Right cardiac atrium (tissue), 5 donors: ENCODE measurements around the gene CLIP2. TPM values are rescaled to one million over a fixed set of nuclear protein-coding genes. Genes with fewer than 3 reads are reported as not detected.
"Not testable (repeated sequence)": the region's sequence is repeated elsewhere in the genome, so short reads cannot be mapped to it uniquely, and the experiment has no call there.

Source experiments
- ATAC-seq, 2 donors: fragments of 200-7000 bp; cut with Tn5 transposase; one replicate each; pipeline versions ENCODE4 v1.8.0 to v1.9.1; 2020; ENCODE audit warnings: moderate library complexity in 2 of 2, mild to moderate bottlenecking in 1 of 2
- DNase-seq, 3 donors: peaks; one replicate each; pipeline ENCODE4 v3.0.0-alpha.2; 2020
- H3K27ac ChIP-seq: one replicate; pipeline ENCODE4 v1.5.1; 2013; ENCODE audit warnings: mild to moderate bottlenecking, low read length, control low read depth, moderate library complexity
- H3K27me3 ChIP-seq: one replicate; pipeline ENCODE4 v1.6.1; 2013; ENCODE audit not compliant: control insufficient read depth, insufficient read depth
- H3K4me1 ChIP-seq: one replicate; pipeline ENCODE4 v1.6.1; 2013; ENCODE audit warnings: low read length; ENCODE audit not compliant: control insufficient read depth, insufficient read depth
- H3K4me3 ChIP-seq: one replicate; pipeline ENCODE4 v1.5.1; 2013; ENCODE audit warnings: low read length, control low read depth
- H3K9me3 ChIP-seq: one replicate; pipeline ENCODE4 v1.6.1; 2013; ENCODE audit warnings: low read length; ENCODE audit not compliant: control insufficient read depth
- WGBS: extraction: QIAGEN DNeasy Blood & Tissue Kit; methylation state at CpG from one replicate; pipeline ENCODE4 v1.1.7; 2013; 5-methylcytosine and 5-hydroxymethylcytosine counted together
- intact Hi-C, 4 donors: fragments of 100-400 bp; cut with DNase I; formaldehyde crosslinking; loops; one replicate each; pipeline versions ENCODE4 v1.11.0 to v1.14.0; 2022 to 2023
- polyA plus RNA-seq: library from polyadenylated mRNA; stranded (reverse); fragments of 200-250 nt; gene quantifications from one replicate; pipeline ENCODE4 v1.2.3, GENCODE V29; 2013
- total RNA-seq, 4 donors: library from RNA; stranded (reverse); fragmentation: NEBNext Ultra II Directional; extraction: Animal tissue kit (Norgen Biotek cat#: 25700); gene quantifications; one replicate each; pipeline ENCODE4 v1.2.1, GENCODE V29; 2021
- donor health status: healthy with polysubstance abuse.
- donor health status: DM: no; HTN: yes; CAD: no.
- donor health status: DM: no; HTN: no; CAD: no.
- donor health status: DM: no; HTN: yes; CAD: no; lungs with severe emphysema.
- donor health status: DM: yes; HTN: yes; CAD: no.

The CLIP2 gene
- total and polyA plus RNA-seq, 5 donors: 6.3 to 9.4 (median 8.7) TPM

DNA sequence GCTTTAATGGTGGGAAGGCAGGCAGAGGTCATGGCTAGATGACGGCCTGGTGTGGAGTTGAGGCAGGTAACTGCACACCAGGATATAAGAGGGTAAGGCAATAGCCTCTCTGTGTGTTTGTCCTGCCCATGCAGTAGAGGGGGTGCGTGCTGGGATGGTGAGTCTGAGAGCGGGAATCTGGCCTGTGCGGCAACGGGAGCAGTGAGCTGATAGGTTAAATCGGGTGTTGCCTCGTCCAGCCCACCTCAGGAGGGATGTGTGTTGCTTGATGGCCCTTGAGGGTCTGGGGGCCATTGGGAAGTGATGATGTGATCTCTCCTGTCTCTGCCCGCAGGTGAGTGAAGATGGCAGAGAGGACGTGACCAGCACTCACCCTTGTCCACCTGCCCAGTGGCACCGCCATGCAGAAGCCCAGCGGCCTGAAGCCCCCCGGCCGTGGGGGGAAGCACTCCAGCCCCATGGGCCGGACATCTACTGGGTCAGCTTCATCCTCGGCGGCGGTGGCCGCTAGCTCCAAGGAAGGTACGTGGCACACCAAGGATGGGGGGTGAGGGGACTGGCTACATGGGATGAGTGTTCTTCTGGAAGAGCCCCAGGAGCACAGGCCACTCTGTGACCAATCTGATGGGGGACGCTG is 28.1 kb downstream of the CLIP2 start:
- Histone ChIP-seq H3K4me3 (no peak overlapping the region), H3K9me3 (no peaks in the 10 kb centered on the region), H3K27me3 (no peaks in the 10 kb centered on the region), H3K27ac (no peak overlapping the region), H3K4me1 (no peaks in the 10 kb centered on the region)
- ATAC-seq (peak in 1 of 2 donors; percentile 16), DNase-seq (no peak)
- WGBS: 95% methylated on average over 20 of the region's 20 CpGs
- intact Hi-C loops: loop anchor here in 1 of 4 donors (10.0 kb wide), 1 partner anchor 58 kb away; no protein-coding TSS in a partner anchor

DNA sequence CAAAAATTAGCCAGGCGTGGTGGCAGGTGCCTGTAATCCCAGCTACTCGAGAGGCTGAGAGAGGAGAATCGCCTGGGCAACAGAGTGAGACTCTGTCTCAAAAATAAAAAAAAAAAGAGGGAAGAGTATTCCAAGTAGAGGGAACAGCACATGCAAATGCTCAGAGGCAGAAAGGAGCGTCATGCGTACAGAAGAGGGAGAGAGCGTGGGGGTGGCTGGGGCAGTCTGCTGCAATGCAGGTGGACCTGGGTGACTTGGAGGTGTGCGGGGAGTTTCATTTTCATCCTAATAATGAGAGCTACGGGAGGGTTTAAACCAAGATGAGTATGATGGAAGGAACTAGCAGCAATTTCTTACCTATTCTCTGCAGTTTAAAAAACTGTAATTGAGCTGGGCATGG is 28.8 kb downstream of the CLIP2 start:
- WGBS: 97% methylated on average over 8 of the region's 8 CpGs
- intact Hi-C loops: loop anchor here in 1 of 4 donors (10.0 kb wide), 1 partner anchor 57 kb away; no protein-coding TSS in a partner anchor
- ATAC-seq: no peak
- H3K4me3 ChIP-seq: no peak overlapping the region
- no peaks in the 10 kb centered on the region for H3K27me3 ChIP-seq
- no peak overlapping the region for H3K27ac ChIP-seq
- no peak for DNase-seq
- H3K4me1 ChIP-seq: no peaks in the 10 kb centered on the region
- no peaks in the 10 kb centered on the region for H3K9me3 ChIP-seq

DNA sequence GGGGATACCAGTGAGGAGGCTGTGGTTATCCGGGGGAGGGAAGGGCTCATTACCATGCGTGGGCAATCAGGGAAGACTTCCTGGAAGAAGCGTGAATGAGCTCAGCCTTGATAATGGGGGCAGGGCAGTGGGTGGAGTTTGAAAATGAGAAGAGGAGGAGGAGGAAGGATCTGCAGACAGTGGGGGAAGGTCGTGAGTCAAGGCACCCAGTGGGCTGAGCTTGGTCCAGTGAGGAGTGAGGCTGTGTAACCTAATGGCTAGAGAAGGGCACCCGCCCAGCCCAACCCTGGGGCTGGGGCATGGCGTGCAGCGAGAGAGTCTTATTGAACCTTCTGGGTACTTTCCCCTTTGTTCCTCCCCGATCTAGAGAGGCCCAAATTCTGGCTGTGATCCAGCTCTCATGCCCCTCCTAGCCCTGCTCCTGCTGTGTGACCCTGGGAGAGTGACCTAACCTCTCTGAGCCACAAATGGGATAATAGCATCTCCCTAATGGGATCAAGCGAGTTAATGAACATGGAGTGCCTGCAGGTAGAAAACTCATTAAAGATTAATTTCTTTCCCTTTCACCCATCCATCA is 31.5 kb downstream of the CLIP2 start:
- H3K4me3 ChIP-seq: no peak overlapping the region
- 74% methylated on average over 9 of the region's 9 CpGs for WGBS
- H3K27ac ChIP-seq: no peak overlapping the region
- DNase-seq (no peak), ATAC-seq (no peak)
- H3K4me1 ChIP-seq: no peaks in the 10 kb centered on the region
- intact Hi-C loops: no loop called here
- H3K27me3 ChIP-seq: no peaks in the 10 kb centered on the region
- H3K9me3 ChIP-seq: no peaks in the 10 kb centered on the region

DNA sequence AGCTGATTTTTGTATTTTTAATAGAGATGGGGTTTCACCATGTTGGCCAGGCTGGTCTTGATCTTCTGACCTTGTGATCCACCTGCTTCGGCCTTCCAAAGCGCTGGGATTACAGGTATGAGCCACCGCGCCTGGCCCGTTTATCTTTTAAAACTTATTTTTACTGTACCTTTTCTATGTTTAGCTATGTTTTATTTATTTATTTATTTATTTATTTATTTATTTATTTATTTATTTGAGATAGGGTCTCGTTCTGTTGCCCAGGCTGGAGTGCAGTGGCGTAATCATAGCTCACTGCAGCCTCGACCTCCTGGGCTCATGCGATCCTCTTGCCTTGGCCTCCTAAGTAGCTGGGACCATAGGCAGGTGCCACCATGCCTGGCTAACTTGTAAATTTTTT is 33.7 kb downstream of the CLIP2 start:
- H3K27me3 ChIP-seq, H3K4me3 ChIP-seq, intact Hi-C loops, H3K27ac ChIP-seq, ATAC-seq, H3K9me3 ChIP-seq, H3K4me1 ChIP-seq: not testable (repeated sequence)
- 98% methylated on average over 9 of the region's 9 CpGs for WGBS
- peak in 1 of 3 donors; percentile 7 for DNase-seq

DNA sequence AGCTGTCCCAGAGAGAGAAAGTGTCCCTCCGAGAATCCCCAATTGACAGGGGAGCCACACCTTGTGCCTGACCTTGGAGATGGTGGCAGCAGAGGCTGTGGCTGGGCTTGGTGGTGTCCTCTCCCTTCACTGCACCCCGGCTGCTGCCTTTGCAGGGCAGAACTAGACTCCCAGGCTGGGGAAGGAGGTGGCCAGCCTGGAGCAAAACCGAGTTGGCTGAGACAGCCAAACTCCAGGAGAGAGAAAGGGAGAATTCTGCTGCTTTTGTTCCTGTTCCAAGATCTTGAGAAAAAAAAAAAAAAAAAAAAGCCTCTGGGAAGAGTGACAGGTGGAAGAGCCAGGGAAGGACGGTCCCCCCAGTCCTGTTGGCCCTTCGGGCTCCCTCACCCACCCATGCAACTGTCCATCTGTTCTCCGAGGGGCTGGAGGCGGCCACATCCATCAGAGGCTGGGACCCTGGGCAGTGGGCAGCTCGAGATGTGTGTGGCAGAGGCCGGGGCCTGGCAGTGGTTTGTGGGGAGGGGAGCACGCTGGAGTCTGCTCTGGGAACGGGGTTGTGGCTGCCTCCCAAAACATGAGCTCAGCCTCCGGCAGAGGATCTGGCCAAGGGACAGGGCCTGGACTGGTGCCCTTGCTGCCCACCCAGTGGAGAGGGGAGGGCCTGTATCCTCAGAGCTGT is 35.5 kb downstream of the CLIP2 start:
- Histone ChIP-seq H3K27ac (no peak overlapping the region), H3K27me3 (no peaks in the 10 kb centered on the region), H3K4me1 (no peaks in the 10 kb centered on the region), H3K4me3 (no peak overlapping the region), H3K9me3 (no peaks in the 10 kb centered on the region)
- DNase-seq (peak; percentile 31 to 83 (median 81)), ATAC-seq (peak; percentile 34 to 54)
- 58% methylated on average over 12 of the region's 12 CpGs for WGBS
- intact Hi-C loops: no loop called here

DNA sequence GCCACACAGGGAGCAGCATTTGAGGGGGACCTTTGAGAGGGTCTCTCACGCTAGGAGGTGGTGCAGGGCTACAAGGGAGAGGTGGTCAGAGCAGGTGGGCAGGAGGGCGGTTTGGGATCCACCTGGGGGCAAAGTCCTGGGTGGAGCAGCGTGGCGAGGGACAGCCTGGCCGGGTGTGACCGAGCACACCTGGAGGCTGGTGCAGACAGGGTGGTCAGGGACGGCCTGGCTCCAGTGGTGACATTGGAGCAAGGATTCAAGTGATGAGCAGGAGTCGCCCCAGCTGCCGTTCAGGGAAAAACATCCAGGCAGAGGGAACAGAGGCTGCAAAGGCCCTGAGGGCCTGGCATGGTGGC is 36.0 kb downstream of the CLIP2 start:
- no peaks in the 10 kb centered on the region for H3K9me3 ChIP-seq
- DNase-seq (no peak), ATAC-seq (peak; percentile 20 to 47)
- H3K4me1 ChIP-seq: no peaks in the 10 kb centered on the region
- no peak overlapping the region for H3K4me3 ChIP-seq
- intact Hi-C loops: no loop called here
- H3K27ac ChIP-seq: no peak overlapping the region
- H3K27me3 ChIP-seq: no peaks in the 10 kb centered on the region
- 85% methylated on average over 9 of the region's 9 CpGs for WGBS

DNA sequence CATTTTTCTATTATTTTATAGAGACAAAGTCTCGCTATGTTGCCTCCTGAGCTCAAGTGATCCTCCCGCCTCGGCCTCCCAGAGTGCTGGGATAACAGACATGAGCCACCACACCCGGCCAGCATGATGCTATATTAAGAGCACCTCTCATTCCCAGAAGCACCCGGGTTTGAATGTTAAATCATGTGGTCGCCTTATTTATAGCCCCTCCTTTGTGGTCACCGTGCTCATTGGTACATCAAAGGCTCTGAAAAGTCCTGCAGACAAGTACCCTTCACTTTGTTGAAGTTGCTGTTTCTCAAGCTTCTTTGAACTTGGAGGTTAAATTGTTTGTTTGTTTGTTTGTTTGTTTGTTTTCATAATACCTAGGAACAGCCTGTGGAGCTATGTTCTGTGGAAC is 40.0 kb downstream of the CLIP2 start:
- H3K4me1 ChIP-seq: no peaks in the 10 kb centered on the region
- WGBS: 84% methylated on average over 7 of the region's 7 CpGs
- no peak overlapping the region for H3K27ac ChIP-seq
- ATAC-seq: no peak
- intact Hi-C loops: no loop called here
- no peak overlapping the region for H3K4me3 ChIP-seq
- no peaks in the 10 kb centered on the region for H3K27me3 ChIP-seq
- DNase-seq: no peak
- no peaks in the 10 kb centered on the region for H3K9me3 ChIP-seq

DNA sequence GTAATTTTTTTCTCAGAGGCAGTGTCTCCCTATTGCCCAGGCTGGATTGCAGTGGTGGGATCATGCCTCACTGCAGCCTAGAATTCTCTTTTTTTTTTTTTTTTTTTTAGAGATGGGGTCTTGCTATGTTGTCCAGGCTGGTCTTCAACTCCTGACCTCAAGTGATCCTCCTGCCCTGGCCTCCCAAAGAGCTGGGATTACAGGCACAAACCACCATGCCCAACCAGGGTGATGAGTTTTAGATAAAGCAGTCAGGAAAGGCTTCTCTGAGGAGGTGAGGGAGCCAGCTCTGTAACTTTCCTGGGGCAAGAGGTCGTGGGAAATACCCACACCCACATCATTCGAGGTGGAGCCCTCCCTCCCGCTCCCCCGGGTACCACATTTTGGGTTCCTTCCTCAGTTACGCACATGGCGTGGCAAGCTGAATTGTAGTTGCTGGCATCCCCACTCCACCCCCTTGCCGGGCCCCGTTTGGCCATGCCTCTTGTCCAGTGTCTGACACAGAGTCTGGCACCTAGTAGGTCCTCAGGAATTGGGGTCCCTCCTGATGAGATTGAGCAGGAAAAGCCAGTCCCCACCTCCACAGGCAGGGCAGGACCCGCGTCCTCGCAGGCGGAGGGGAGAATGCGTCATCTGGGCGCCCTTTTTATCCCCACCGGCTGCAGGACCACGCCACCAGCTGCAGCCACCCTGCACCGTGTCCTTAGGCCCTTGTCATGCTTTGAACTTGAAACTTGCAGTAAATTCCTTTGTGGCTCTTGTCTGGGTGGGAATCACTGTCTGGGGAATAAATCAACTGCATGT is 43.4 kb downstream of the CLIP2 start:
- Histone ChIP-seq H3K4me3 (no peak overlapping the region), H3K4me1 (no peaks in the 10 kb centered on the region), H3K9me3 (no peaks in the 10 kb centered on the region), H3K27me3 (no peaks in the 10 kb centered on the region), H3K27ac (no peak overlapping the region)
- DNase-seq (no peak), ATAC-seq (no peak)
- intact Hi-C loops: no loop called here
- WGBS: 89% methylated on average over 17 of the region's 17 CpGs

DNA sequence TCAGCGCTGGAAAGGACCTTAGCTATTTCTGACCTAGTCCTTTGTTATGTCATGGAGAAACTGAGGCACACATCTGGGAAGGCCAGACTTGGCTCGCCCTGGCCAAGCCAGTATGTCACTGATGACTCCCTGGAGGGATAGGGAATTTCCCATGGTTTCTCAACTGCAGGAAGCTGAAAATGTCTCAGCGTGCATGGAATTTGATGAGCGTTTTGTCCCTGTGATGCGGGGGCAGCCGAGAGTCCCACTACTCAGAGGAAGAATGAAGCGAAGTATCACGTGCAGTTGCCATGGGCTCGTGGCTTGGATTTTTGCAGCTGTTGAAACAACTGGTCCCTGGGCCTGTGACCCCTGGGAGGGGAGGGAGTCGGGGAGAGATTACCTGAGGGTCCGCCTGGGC is 44.8 kb downstream of the CLIP2 start:
- Histone ChIP-seq H3K9me3 (no peaks in the 10 kb centered on the region), H3K27ac (no peak overlapping the region), H3K27me3 (no peaks in the 10 kb centered on the region), H3K4me3 (no peak overlapping the region), H3K4me1 (no peaks in the 10 kb centered on the region)
- intact Hi-C loops: no loop called here
- no peak for DNase-seq
- WGBS: 53% methylated on average over 11 of the region's 11 CpGs
- ATAC-seq: no peak

DNA sequence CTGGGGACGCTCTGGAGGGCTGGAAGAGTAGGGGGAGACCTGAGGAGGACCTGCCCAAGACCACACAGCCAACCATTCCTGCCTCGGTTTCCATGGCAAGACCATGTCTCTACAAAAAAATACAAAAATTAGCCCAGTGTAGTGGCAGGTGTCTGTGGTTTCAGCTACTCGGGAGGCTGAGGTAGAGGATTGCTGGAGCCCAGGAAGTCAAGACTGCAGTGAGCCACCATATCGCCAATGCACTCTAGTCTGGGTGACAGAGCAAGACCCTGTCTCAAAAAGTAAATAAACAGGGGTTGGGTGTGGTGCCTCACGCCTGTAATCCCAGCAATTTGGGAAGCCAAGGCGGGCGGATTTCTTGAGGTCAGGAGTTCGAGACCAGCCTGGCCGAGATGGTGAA is 48.7 kb downstream of the CLIP2 start:
- Histone ChIP-seq H3K27ac (no peak overlapping the region), H3K4me1 (no peaks in the 10 kb centered on the region), H3K9me3 (no peaks in the 10 kb centered on the region), H3K4me3 (no peak overlapping the region), H3K27me3 (no peaks in the 10 kb centered on the region)
- no peak for DNase-seq
- ATAC-seq: no peak
- 94% methylated on average over 9 of the region's 9 CpGs for WGBS
- intact Hi-C loops: no loop called here
